Upper lobe of left lung (tissue), 4 donors: ENCODE results near the gene PAF1.

ENCODE experiments used
- CTCF ChIP-seq, 6 experiments: fragments of 450-650 bp in 4 of 6; fragments of 200-600 bp in 2 of 6; sonication (generic) in 2 of 6; IDR thresholded peaks; one replicate each; pipeline ENCODE4 v1.5.1; 2016 to 2019; ENCODE audit warnings: antibody characterized with exemption in 6 of 6
- POLR2AphosphoS5 ChIP-seq, 2 donors: sonication (generic); formaldehyde crosslinking; IDR thresholded peaks; one replicate each; pipeline ENCODE4 v1.5.1; 2017; ENCODE audit warnings: antibody characterized with exemption in 2 of 2

- TF ChIP-seq POLR2AphosphoS5 (IDR thresholded peaks at IDR 0.05) (peak in 1 of 2 donors; percentile 25), CTCF (IDR thresholded peaks at IDR 0.05) (peak in 1 of 6 experiments; percentile 6)
These were observed 18.7 kb downstream of the PAF1 start for GRCh38 chr19:39372047-39372802.
